Limb (tissue), 2 donors: Measurements from ENCODE around the gene ROR2.
"Not testable (repeated sequence)": the region's sequence is repeated elsewhere in the genome, so short reads cannot be mapped to it uniquely, and the experiment has no call there.

Source experiments
- DNase-seq, 2 donors: peaks; one replicate each; pipeline ENCODE4 v3.0.0-alpha.2; 2016; ENCODE audit errors: extremely low spot score in 2 of 2

The ROR2 gene

DNA sequence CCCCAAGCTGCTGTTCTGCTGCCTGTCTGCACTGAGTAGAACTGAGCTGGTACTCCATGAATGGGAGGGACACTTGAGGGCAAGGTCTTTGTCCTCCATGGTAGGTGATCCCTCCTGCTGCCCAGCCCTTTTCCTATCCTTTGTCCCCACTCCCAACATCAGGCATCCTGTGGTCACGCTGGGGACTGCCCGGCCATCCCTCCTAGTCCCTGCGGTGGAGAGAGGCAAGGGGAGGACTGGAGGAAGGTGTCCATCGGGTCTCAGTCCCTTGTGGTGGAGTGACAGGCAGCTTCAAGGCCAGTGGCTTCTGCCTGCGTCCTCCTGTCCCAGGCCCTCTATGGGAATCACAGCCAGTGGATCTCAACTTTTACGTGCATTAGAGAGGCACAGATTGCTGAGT lies 25.9 kb downstream of the ROR2 start:
- no peak for DNase-seq

DNA sequence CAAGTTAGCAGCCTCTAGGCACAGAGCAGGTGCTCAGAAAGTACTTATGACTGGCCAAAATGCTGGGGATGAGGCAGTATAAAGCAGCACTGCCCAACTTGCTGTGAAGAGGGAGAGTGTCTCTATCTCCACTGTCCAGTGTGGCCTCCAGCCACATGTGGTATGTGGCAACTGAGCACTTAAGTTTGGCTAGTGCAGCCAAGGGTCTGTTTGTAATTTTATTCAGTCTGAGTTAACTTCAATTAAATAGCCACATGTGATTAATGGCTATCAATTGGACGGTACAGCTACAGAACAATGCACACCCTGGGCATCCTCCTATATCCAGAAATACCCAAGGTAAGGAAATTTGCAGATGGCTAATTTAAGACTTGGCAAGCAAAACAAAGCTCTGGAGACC lies 26.9 kb downstream of the ROR2 start:
- no peak for DNase-seq

DNA sequence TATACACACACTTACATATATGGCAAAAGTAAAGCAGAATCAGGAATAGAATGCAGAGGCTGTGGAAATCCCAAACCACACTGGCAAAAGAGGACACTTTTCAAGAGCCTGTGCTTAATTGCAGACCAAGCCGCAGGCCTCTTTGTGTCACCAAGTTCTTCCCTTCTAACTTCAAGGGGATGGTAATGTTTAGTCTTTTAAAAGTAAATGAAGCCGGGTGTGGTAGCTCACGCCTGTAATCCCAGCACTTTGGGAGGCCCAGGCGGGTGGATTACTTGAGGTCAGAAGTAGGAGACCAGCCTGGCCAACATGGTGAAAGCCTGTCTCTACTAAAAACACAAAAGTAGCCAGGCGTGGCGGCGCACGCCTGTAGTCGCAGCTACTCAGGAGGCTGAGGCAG lies 28.7 kb downstream of the ROR2 start:
- DNase-seq: no peak

DNA sequence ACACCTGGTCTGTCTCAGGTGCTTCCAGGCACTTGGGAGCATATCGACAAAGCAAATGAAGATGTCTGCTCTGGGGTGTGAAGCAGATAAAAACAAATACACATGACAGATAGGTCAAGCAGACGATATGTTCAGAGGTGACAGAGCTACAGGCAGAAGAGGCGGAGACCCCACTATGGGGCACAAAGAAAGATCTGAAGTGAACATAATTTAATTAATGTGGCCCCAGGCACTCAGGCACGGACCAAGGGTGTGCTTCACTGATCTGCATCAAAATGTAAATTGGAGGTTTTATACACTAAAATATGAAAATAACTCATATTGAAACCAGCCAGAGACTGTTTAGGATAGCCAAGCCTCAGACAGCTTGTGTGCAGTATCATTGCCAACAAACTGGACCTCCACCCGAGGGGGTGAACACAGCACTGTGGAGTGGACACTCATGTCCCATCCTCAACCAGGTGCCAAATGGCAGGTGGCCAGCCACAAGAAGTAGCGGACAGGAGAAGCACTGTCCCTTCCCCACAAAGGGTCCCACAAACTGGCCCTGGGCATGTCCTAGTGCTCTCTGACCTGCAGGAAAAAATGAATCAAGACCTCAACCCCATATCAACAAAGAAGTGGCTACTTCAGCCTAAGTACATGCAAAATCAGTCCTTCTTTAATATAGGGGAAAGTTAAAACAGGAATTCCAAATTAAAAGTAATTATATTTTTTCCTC lies 29.2 kb downstream of the ROR2 start:
- DNase-seq: no peak

DNA sequence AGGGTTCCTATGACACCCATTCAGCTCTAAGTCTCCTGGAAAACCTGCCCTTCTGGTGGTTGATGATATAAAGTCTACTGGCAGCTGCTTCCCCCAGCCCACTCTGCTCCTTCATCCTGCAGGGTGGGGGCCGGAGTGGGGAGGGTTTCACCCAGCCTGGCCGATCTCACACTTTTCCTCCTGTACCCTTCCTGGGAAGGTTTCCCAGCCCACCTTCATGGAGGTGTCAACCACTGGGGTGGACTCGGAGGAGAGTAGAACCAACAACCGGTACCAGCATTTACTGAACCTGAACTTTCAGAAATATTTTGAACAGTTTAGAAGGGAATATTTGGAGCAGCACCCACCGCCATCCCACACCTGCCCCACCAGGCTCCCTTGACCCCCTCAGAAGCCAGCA lies 30.4 kb downstream of the ROR2 start:
- DNase-seq: no peak

DNA sequence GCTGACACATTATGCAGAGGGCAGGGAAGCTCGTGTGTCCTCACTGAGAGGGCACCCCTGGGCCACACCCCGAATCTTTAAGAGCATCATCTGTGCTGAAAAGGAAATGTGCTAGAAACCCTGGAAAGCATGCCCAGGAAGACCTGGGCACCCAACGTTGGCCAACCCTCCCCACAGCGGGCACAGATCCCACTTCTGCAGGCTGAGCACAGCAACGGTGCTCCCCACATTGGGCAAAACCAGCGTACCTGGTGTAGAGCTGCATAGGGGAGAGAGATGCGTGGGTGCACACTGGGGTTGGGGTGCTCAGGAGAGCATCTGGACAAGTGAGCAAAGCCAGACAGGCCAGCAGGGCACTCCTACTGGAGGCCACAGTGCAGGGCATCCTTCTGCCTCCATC lies 32.6 kb downstream of the ROR2 start:
- no peak for DNase-seq

DNA sequence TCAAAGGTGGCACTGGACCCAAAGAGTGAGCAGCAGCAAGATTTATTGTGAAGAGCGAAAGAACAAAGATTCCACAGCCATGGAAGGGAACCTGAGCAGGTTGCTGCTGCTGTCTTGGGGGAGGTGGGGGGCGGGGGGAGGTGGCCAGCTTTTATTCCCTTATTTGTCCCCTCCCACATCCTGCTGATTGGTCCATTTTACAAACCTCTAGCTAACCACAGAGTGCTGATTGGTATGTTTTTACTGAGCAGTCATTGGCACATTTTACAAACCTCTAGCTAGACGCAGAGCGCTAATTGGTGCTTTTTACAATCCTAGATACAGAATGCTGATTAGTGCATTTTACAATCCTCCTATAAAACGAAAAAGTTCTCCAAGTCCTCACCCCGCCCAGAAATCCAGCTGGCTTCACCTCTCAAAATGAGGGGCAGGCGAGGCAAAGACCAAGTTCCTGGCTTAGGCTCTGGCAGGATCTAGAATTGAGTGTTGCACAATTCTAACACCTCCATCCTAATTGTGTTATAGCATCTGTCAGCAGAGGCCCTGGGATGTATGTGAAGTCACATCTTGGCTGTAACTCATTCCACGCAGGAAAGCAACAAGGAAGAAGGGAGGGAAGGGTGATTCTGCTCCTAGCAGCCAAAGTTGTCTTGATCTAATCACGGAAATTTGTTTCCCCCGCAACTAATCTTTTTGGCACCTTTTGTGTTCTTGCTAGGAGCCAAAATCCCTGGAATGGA lies 34.3 kb downstream of the ROR2 start:
- DNase-seq: no peak

DNA sequence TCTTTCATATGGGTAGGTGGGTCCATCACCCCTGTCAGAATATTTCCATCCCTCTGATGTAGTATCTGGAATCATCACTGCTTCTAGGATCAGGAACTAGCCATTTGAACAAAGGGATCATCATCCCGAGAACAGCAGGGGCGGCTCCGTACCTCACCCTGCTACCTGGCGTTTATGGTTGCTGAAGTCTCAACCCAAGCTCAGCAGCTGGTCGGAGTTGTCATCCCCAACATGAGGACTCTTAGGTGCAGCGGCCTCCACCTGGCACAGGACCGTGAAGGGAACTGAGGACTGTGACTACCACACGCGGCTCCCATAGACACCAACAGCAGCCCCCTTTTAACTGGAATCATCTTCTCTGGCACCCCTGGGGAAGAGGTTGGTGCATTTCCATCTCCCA lies 35.1 kb downstream of the ROR2 start:
- DNase-seq: no peak

DNA sequence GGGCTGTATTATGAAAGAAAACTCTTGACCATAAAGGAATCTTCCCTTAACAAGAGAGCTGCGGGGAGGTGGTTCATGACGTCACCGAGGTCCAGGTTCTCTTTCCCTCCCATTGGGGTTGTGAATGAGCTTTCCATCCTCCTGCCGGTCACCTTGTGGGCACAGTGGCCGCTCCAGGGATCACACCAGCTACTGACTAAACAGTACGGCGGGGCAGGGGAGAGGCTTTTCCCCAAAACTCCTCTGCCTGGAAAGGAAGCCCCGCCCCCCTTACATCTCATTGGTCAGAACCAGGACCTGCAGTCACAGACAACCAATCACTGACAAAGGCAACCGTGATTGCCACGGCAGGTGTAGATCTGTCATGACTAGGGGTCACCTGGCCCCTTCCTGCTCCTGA lies 35.6 kb downstream of the ROR2 start:
- no peak for DNase-seq

DNA sequence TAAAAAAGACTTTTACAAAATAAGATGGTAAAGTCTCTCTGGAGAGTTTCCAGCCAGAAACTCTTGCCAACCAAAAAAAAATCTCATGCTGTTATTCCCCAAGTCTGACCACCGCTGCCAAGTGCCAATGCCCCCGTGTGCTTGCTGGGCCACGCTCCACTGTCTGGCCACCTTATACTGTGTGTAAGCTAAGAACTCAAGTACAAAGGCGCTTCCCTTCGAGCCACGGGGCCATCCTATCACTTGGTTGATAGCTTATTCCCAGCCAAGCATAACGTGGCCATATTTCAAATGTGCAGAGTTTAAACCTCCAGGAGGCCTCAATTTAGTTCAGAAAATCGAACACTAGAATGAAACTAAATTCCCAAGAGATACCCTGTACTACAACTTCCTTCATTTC lies 36.0 kb downstream of the ROR2 start:
- DNase-seq: no peak

DNA sequence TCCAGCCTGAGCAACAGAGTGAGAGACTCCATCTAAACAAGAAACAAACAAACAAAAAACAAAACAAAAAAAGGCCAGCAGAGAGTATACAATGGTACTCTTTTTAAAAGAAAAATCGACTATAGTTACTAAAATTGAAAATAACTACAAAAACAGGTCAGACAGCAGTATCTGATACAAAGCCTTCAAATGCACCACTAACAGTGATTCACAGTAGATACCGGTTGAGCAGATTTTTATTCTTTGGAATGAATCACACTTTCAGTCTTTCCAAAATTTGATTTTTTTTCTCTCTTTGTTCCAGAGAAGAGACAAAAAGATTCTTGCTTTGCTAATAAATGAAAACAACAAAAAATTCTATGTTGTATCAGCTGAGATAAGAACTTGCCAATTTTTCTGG lies 36.9 kb downstream of the ROR2 start:
- DNase-seq: no peak

DNA sequence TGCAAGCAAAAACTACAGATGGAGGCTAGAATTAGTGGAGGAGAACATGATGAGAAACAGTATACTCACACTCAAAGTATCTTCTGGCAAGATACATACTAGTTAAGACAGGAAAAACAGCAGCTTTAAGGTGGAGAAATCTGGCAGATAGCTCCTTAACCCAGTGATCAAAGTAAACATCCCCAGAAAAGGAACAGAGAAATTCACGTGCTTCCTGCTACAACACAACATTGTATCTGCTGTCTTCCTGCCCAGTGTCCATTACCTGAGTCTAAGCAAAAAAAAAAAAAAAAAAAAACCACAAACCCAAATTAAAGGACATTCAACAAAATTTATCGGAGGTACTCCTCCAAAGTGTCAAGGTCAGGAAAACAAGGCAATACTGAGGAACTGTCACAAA lies 38.4 kb downstream of the ROR2 start:
- DNase-seq: no peak

DNA sequence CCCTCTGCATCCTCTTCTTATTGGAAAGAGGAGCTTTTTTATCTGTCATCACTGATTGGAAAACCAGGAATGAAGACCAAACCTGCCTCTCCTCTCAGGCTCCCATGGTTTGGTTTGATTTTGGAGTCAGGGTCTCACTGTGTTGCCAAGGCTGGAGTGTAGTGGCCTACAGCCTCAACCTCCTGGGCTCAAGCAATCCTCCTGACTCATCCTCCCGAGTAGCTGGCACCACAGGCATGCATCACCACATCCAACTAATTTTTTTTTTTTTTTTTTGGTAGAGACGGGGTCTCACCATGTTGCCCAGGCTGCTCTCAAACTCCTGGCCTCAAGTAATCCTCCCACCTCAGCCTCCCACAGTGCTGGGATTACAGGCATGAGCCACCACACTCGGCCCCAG lies 40.8 kb downstream of the ROR2 start:
- DNase-seq: not testable (repeated sequence)

DNA sequence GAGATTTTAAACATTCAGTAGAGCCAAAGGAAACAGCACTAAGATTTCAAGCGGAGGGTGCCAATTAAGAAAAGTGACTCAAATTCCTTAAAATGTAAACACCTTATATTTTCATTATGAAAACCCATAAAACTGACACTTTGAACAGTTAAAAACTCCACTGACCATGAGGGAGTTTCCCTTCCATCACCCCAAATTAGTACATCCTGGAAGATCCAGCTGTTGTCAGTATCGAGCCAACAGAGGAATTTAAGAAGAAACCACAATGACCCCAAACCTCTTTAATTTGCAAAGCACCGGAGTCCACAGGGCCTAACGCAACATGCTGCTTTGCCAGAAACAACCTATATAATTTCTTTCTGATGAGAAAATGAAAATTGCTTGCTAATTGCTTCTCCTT lies 41.3 kb downstream of the ROR2 start:
- DNase-seq: no peak

DNA sequence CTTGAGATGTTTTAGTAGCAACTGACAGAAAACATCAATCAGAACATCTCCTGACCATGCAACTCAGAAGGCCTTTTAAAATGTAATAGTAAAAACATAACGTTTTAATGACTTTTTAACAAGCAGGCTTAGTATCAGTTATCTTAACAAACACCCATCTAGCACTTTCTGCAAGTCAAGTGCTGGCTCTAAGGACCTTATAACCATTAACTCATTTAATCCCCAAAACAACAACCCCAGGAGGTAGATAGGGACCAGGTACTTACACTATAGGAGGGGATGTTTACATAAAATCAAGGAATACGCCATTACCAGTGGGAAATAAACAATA lies 41.8 kb downstream of the ROR2 start:
- no peak for DNase-seq

DNA sequence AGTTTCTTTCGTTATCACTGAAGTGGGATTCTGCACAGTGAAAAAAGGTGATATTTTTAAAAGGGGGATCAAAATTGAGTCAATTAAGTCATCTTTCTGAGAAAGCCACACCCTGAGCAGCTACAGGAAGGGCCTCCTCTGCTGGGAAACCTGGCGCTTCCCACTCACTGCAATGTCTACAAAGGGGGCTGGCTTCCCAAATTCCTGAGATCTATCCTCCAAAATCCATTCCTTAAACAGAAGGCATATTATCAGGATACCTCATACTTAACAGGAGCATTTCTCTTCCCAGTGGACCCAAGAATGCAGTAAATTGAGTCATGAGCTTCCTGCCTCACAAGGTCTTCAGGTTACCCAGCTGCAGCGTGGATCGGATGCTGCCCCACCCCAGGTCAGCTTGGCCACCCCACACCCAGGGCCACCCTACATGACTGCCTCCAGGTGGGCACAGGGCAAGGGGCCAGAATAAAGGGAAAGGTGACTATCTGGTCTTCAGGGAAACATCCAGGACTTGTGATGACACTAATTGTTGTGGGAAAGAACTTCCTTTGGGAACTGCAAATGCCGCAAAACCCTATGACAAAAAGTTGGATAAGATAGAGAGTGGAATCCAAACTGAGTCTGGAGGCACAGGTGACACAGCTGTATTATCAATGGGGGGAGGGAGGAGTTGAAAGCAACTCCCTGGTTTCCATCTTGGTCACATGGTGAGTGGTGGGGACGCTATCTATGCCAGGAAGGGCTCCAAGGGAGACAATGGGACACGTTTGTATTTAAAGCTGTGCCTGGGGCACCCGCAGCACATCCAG lies 42.3 kb downstream of the ROR2 start:
- no peak for DNase-seq

DNA sequence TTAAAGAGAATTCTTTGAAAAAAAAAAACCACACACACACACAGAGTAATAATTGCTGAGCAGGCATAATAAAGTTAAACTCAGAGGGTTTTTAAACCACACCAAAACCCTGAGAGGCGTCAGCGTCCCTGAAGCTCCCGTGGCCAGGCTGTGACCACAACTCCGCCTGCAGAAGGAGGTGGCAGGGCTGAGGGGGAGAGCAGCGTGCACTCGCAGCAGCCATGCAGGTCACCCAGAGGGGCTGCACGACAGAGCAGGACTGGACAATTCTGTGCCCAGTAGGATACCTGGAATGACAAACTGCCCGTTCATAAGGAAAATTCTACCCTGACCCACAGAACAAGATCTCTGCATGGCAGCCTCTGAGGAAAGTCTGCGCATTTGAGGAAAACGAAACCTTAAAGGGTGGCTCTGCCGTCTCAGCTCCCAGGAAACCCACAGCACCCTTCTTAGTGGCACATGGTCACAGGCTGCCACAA lies 44.0 kb downstream of the ROR2 start:
- DNase-seq: no peak

DNA sequence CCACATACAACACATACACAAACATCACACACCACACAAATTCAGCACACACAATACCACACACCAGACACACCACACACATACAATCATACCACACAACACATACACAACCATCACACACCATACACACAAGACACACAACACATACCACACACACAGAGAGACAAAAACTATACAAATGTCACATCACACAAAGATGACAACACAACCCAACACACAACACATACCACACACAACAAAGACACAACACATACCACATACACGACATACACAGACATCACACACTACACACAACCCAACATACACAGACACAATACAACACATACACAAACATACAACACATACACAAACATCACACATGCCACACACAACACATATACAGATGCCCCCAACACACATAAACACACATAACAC lies 44.8 kb downstream of the ROR2 start:
- no peak for DNase-seq

DNA sequence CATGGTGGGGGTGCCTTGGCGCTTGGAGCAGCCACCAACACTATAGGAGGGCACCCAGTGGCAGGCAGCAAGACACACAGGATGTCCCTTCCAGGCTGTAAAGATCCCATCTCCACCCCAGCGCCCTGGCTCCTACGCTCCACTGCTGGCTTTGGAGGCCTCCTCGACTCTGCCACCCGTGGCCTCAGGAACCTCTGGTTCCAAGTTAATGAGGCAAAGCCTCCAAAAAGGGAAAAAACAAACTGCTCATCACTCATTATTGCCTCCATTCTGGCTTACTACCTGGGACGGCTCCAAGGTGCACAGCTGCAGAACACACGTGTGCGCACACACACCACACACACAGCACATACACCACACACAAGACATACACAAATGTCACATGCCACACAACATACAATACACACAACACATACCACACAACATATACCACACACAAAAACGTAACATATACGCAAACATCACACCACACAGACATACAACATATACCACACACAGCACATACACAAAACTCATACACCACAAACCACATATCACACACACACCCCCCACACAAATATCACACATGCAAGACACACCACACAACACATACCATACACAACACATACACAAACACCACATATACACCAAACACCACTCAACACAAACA lies 45.3 kb downstream of the ROR2 start:
- no peak for DNase-seq

DNA sequence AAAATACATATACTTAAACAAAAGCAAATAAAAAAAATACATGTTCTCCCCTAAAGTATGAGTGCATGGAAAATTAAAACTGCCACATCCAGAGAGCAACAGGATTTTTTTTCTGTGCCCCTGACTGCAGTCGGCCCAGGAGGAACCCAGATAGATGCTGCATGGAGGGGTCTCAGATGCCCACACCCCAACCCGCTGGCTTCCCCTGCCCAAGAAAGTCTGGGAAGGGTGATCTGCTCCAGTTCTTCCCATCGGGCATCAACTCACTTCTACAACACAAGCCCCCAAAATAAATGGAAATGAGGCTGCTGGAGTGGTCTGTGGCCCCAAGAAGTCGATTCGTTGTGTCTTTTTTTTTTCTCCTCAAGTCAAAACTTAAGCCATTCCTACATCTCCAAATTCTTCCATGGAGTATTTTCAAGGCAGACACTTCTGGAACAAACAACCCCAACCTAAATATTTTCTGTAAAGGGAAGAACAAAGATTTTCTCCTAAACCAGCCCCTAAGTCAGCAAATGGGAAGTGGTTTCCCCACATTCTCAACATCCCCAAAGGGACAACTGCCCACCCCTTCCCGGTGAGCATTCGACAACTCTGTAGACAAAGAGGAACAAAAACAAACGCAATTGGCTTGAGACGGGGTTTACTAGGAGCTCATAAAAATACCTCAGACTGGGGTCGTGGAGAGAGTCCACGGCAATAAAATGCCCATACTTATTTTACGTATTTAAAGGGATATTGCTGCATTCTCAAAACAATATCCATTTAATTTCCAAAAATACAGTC lies 46.7 kb downstream of the ROR2 start:
- DNase-seq: no peak

DNA sequence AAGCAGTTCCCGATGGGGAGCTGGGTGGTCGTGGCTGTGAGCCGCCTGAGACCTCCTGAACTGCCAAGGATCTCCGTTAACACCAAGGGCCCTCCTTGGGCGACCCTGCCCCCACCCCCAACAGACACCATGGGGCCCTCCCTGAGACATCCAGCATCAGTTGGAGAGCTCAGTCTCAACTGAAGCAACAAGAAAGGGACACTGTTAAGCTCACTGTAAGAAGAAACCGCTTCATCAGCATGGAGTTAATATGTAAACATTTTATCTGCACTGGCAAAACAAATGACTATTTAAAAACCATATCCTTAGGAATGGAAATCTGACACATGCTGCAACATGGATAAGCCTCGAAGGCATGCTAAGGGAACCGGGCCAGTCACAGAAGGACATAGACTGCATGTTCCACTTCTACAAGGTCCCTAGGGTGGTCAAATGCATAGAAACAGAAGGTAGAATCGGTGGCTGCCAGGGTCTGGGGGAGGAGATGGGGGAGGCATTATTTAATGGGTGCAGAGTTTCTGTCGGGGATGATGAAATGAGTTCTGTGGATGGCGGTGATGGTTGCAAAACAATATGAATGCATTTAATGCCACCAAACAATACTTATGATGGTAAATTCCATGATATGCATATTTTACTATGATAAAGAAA lies 47.4 kb downstream of the ROR2 start:
- DNase-seq: no peak
